HepG2 (cell line): ENCODE measurements around the gene SYNJ2. TPM values are rescaled to one million over a fixed set of nuclear protein-coding genes. Genes with fewer than 3 reads are reported as not detected.

Experiments
- CBX1 ChIP-seq: IDR thresholded peaks from one replicate; pipeline ENCODE4 v1.6.1; 2016; ENCODE audit warnings: antibody characterized with exemption, low read depth
- CBX5 ChIP-seq: sonication (generic); formaldehyde crosslinking; IDR thresholded peaks from 2 replicates; pipeline ENCODE4 v1.4.0; 2020; ENCODE audit warnings: missing genetic modification reagents, borderline replicate concordance
- CHD4 ChIP-seq: fragments of 200-600 bp; sonication (generic); IDR thresholded peaks from 2 replicates; pipeline ENCODE4 v1.7.0; 2017; ENCODE audit warnings: mild to moderate bottlenecking, low read length, borderline replicate concordance
- DDIT3 ChIP-seq: sonication (generic); formaldehyde crosslinking; IDR thresholded peaks from 2 replicates; pipeline ENCODE4 v1.4.0; 2020; ENCODE audit warnings: mild to moderate bottlenecking, missing genetic modification reagents
- HCFC1 ChIP-seq: fragments of 150-350 bp; IDR thresholded peaks from 2 replicates; pipeline ENCODE4 v1.6.1; 2014; ENCODE audit warnings: low read depth, low read length
- HOXD1 ChIP-seq: sonication (generic); formaldehyde crosslinking; IDR thresholded peaks from 2 replicates; pipeline ENCODE4 v1.5.0; 2020; ENCODE audit warnings: missing genetic modification reagents
- JUNB ChIP-seq: sonication (generic); formaldehyde crosslinking; IDR thresholded peaks from 2 replicates; pipeline ENCODE4 v1.8.0; 2022; ENCODE audit warnings: missing genetic modification reagents, mild to moderate bottlenecking, borderline replicate concordance
- KDM6A ChIP-seq: IDR thresholded peaks from 2 replicates; pipeline ENCODE4 v1.6.1; 2016; ENCODE audit warnings: low read depth
- MZF1 ChIP-seq: sonication (generic); formaldehyde crosslinking; IDR thresholded peaks from 2 replicates; pipeline ENCODE4 v1.8.1; 2023; ENCODE audit warnings: mild to moderate bottlenecking, missing genetic modification reagents, borderline replicate concordance
- ONECUT2 ChIP-seq: sonication (generic); formaldehyde crosslinking; IDR thresholded peaks from 2 replicates; pipeline ENCODE4 v1.4.0; 2020; ENCODE audit warnings: missing genetic modification reagents
- PAWR ChIP-seq: sonication (generic); formaldehyde crosslinking; IDR thresholded peaks from 2 replicates; pipeline ENCODE4 v1.4.0; 2020; ENCODE audit warnings: missing genetic modification reagents, mild to moderate bottlenecking, borderline replicate concordance
- PHF5A ChIP-seq: IDR thresholded peaks from one replicate; pipeline ENCODE4 v1.6.1; 2018; ENCODE audit warnings: low read depth, missing genetic modification reagents; ENCODE audit not compliant: unreplicated experiment
- PRMT3 ChIP-seq: sonication (generic); formaldehyde crosslinking; IDR thresholded peaks from 2 replicates; pipeline ENCODE4 v1.8.1; 2022; ENCODE audit warnings: low read depth, mild to moderate bottlenecking, moderate library complexity, missing genetic modification reagents, borderline replicate concordance
- SMARCE1 ChIP-seq: fragments of 450-650 bp; IDR thresholded peaks from 2 replicates; pipeline ENCODE4 v1.6.1; 2017; ENCODE audit warnings: borderline replicate concordance
- SUZ12 ChIP-seq: fragments of 150-350 bp; IDR thresholded peaks from 2 replicates; pipeline ENCODE4 v1.6.1; 2014; ENCODE audit warnings: low read depth, low read length
- TEAD3 ChIP-seq: optimal IDR thresholded peaks from 2 replicates; pipeline ENCODE3; 2016; ENCODE audit warnings: borderline replicate concordance
- TSC22D2 ChIP-seq: sonication (generic); formaldehyde crosslinking; IDR thresholded peaks from 2 replicates; pipeline ENCODE4 v1.5.1; 2020; ENCODE audit warnings: missing genetic modification reagents, mild to moderate bottlenecking, borderline replicate concordance
- USF2 ChIP-seq, 2 experiments: sonication (generic) in 1 of 2; formaldehyde crosslinking in 1 of 2; IDR thresholded peaks; 2 replicates each; pipeline versions ENCODE4 v1.5.1 to v1.6.1; 2011 to 2020; ENCODE audit warnings: borderline replicate concordance in 1 of 2, low read depth in 1 of 2, low read length in 1 of 2, mild to moderate bottlenecking in 1 of 2, missing genetic modification reagents in 1 of 2, moderate library complexity in 1 of 2
- ZBTB21 ChIP-seq: sonication (generic); formaldehyde crosslinking; IDR thresholded peaks from 2 replicates; pipeline ENCODE4 v1.4.0; 2020; ENCODE audit warnings: missing genetic modification reagents
- ZFP41 ChIP-seq: sonication (generic); formaldehyde crosslinking; IDR thresholded peaks from 2 replicates; pipeline ENCODE4 v1.4.0; 2020; ENCODE audit warnings: mild to moderate bottlenecking, missing genetic modification reagents, borderline replicate concordance
- ZNF543 ChIP-seq: sonication (generic); formaldehyde crosslinking; IDR thresholded peaks from 2 replicates; pipeline ENCODE4 v1.4.0; 2020; ENCODE audit warnings: mild to moderate bottlenecking, missing genetic modification reagents
- ZNF674 ChIP-seq: sonication (generic); formaldehyde crosslinking; IDR thresholded peaks from 2 replicates; pipeline ENCODE4 v1.5.0; 2020; ENCODE audit warnings: low read depth, mild to moderate bottlenecking, missing genetic modification reagents
- ZNF768 ChIP-seq: sonication (generic); formaldehyde crosslinking; IDR thresholded peaks from 2 replicates; pipeline ENCODE4 v1.4.0; 2020; ENCODE audit warnings: missing genetic modification reagents
- polyA plus RNA-seq, 8 experiments: library from polyadenylated mRNA; depleted of rRNA in 3 of 8; stranded (reverse) in 7 of 8; unstranded in 1 of 8; fragments of >200 nt; fragmentation: Illumina TruSeq in 4 of 8; extraction: Trizol in 4 of 8; gene quantifications; 2 replicates each; pipeline versions ENCODE4 v1.2.1 to v1.2.3, GENCODE V29; 2011 to 2016; ENCODE audit warnings: low read depth in 4 of 8, missing spikeins in 1 of 8, mixed read lengths in 1 of 8; ENCODE audit not compliant: insufficient read depth in 1 of 8
- total RNA-seq, 5 experiments: library from RNA; depleted of rRNA; stranded (reverse); fragments of >200 nt; fragmentation: Illumina TruSeq; extraction: Trizol; gene quantifications; 2 replicates each; pipeline ENCODE4 v1.2.3, GENCODE V29; 2016; ENCODE audit warnings: low read depth in 1 of 5
- TF ChIP-seq, protein P1 (sequence below): sonication (generic); formaldehyde crosslinking; IDR thresholded peaks from 2 replicates; pipeline ENCODE4 v1.8.1; 2023; ENCODE audit warnings: missing genetic modification reagents, inconsistent platforms, borderline replicate concordance
- TF ChIP-seq, protein P2 (sequence below): sonication (generic); formaldehyde crosslinking; conservative IDR thresholded peaks from 2 replicates; pipeline ENCODE4 v1.4.0; 2020; ENCODE audit warnings: missing genetic modification reagents

The SYNJ2 gene
- total and polyA plus RNA-seq, 2 of the 13 experiments (the other 11 are each of a cell fraction or from before 2014, with no cell fraction given) = 39.1 to 57.6 TPM

DNA sequence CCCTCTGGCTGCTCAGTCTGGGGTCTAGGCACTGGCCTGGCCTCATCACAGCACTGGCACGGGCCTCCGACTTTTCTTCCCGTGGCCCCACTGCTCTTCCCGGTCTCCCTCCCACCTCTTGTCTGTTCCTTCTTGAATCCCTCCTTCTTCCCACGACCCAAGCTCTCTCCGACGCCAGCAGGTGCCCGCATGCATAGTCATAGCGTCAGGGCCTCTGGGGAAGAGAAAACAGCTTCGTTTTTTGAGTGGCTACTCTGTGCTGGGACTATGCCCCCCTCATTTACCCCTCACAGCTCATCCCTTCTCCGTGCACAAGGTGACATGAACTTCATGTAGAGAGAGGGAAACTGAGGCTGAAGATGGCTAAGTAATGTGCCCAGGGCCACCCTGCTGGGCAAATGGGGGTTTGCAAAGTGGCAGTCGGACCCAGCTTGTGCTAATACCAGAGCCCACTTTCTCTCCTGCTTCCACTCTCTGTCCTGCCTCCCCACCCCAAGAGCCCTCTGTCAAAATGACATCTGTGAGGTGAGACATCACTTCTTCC is 59.2 kb downstream of the SYNJ2 start (continued):
- TF ChIP-seq CBX5 (no peak; the same call in 1 of the 2 replicates), PAWR (CRISPR knock-in tag) (0 out of 2 replicates have a peak, but pooled peaks have one; percentile 41), JUNB (CRISPR knock-in tag) (no peak), ZFP41 (no peak), ZNF674 (CRISPR knock-in tag) (no peak), KDM6A (CRISPR knock-in tag) (no peak), HCFC1 (no peak), TEAD3 (CRISPR knock-in tag) (no peak), MZF1 (no peak), CHD4 (no peak), ONECUT2 (CRISPR knock-in tag) (no peak), SUZ12 (no peak), SMARCE1 (no peak), ZNF543 (CRISPR knock-in tag) (no peak), ZNF768 (CRISPR knock-in tag) (peak; percentile 33; the same call in 1 of the 2 replicates), PRMT3 (no peak), TSC22D2 (CRISPR knock-in tag) (no peak), HOXD1 (CRISPR knock-in tag) (no peak), USF2 (IDR thresholded peaks at IDR 0.05; ENCODE audit: low read depth, low read length) (no peak), USF2 (CRISPR knock-in tag; IDR thresholded peaks at IDR 0.05; ENCODE audit: borderline replicate concordance) (no peak), CBX1 (no peak), PHF5A (CRISPR knock-in tag) (no peak), DDIT3 (CRISPR knock-in tag) (no peak), ZBTB21 (0 out of 2 replicates have a peak, but pooled peaks have one; percentile 4)
- TF ChIP-seq, protein P1, sequence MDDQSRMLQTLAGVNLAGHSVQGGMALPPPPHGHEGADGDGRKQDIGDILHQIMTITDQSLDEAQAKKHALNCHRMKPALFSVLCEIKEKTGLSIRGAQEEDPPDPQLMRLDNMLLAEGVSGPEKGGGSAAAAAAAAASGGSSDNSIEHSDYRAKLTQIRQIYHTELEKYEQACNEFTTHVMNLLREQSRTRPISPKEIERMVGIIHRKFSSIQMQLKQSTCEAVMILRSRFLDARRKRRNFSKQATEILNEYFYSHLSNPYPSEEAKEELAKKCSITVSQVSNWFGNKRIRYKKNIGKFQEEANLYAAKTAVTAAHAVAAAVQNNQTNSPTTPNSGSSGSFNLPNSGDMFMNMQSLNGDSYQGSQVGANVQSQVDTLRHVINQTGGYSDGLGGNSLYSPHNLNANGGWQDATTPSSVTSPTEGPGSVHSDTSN (CRISPR knock-in tag) = no peak
- TF ChIP-seq, protein P2, sequence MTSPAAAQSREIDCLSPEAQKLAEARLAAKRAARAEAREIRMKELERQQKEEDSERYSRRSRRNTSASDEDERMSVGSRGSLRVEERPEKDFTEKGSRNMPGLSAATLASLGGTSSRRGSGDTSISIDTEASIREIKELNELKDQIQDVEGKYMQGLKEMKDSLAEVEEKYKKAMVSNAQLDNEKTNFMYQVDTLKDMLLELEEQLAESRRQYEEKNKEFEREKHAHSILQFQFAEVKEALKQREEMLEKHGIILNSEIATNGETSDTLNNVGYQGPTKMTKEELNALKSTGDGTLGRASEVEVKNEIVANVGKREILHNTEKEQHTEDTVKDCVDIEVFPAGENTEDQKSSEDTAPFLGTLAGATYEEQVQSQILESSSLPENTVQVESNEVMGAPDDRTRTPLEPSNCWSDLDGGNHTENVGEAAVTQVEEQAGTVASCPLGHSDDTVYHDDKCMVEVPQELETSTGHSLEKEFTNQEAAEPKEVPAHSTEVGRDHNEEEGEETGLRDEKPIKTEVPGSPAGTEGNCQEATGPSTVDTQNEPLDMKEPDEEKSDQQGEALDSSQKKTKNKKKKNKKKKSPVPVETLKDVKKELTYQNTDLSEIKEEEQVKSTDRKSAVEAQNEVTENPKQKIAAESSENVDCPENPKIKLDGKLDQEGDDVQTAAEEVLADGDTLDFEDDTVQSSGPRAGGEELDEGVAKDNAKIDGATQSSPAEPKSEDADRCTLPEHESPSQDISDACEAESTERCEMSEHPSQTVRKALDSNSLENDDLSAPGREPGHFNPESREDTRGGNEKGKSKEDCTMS (CRISPR knock-in tag) = no peak
